H1 (cell line): Measurements from ENCODE around the gene ZNF304. TPM values are rescaled to one million over a fixed set of nuclear protein-coding genes. Genes with fewer than 3 reads are reported as not detected.

Experiments used
- CTCF ChIA-PET: fragments of 300-600 bp; sonication (Branson Sonifier 250); formaldehyde crosslinking; loops from one replicate; lab custom pipeline; 2021; ENCODE audit not compliant: partially characterized antibody; lab: Charles Lee
- POLR2A ChIA-PET: fragments of 300-600 bp; sonication (Branson Sonifier 250); formaldehyde crosslinking; loops from one replicate; lab custom pipeline; 2021; ENCODE audit warnings: inconsistent platforms; ENCODE audit not compliant: partially characterized antibody; lab: Charles Lee
- DNase-seq, 2 experiments: peaks; one replicate each; pipeline versions ENCODE4 v3.0.0 to v3.0.0-alpha.2; 2010 to 2022; ENCODE audit warnings: low spot score in 2 of 2, low read depth in 1 of 2, mixed read lengths in 1 of 2
- FAIRE-seq: peaks from 2 replicates; lab custom pipeline; 2011; peaks lifted over from hg19 to GRCh38; lab: Jason Lieb, UNC
- H2AFZ ChIP-seq: 2 replicates; pipeline ENCODE4 v1.8.1; 2012; ENCODE audit warnings: low read length, inconsistent platforms
- H2AK5ac ChIP-seq: 2 replicates; pipeline ENCODE4 v1.6.1; 2013; ENCODE audit warnings: low read depth, low read length
- H2BK120ac ChIP-seq: replicated peaks from 2 replicates; pipeline ENCODE3; 2013; ENCODE audit warnings: low read depth, low read length, inconsistent platforms
- H2BK12ac ChIP-seq: 2 replicates; pipeline ENCODE4 v1.6.1; 2013; ENCODE audit warnings: low read depth, low read length
- H2BK15ac ChIP-seq: 2 replicates; pipeline ENCODE4 v1.6.1; 2013; ENCODE audit warnings: low read length
- H2BK20ac ChIP-seq: 2 replicates; pipeline ENCODE4 v1.6.1; 2013; ENCODE audit warnings: low read length
- H2BK5ac ChIP-seq: 2 replicates; pipeline ENCODE4 v1.6.1; 2013; ENCODE audit warnings: low read depth, low read length
- H3K14ac ChIP-seq: 2 replicates; pipeline ENCODE4 v1.6.1; 2013; ENCODE audit warnings: inconsistent platforms; ENCODE audit not compliant: insufficient read length
- H3K18ac ChIP-seq: 2 replicates; pipeline ENCODE4 v1.6.1; 2013; ENCODE audit warnings: low read length; ENCODE audit errors: extremely low read depth
- H3K23ac ChIP-seq: 2 replicates; pipeline ENCODE4 v1.6.1; 2013; ENCODE audit warnings: inconsistent platforms; ENCODE audit not compliant: insufficient read length
- H3K23me2 ChIP-seq: 2 replicates; pipeline ENCODE4 v1.6.1; 2013; ENCODE audit warnings: low read depth, low read length
- H3K27ac ChIP-seq: 2 replicates; pipeline ENCODE4 v1.6.1; 2011; ENCODE audit warnings: low read depth, low read length, inconsistent platforms
- H3K27me3 ChIP-seq, 4 experiments: replicated peaks in 1 of 4; 1 replicate in 1 of 4; 2 replicates in 3 of 4; pipeline versions ENCODE4 v1.6.1 to v1.8.1; 2011 to 2013; ENCODE audit warnings: low read length in 3 of 4, mild to moderate bottlenecking in 3 of 4, inconsistent platforms in 2 of 4, mixed read lengths in 2 of 4, moderate library complexity in 1 of 4; ENCODE audit not compliant: control insufficient read depth in 3 of 4, insufficient read depth in 3 of 4; ENCODE audit errors: extremely low read depth in 1 of 4
- H3K36me3 ChIP-seq, 4 experiments: 2 replicates each; pipeline versions ENCODE4 v1.6.1 to v1.8.1; 2011 to 2013; ENCODE audit warnings: mild to moderate bottlenecking in 4 of 4, low read length in 3 of 4, moderate library complexity in 2 of 4, control low read depth in 1 of 4, inconsistent platforms in 1 of 4; ENCODE audit not compliant: insufficient read depth in 4 of 4, control insufficient read depth in 2 of 4
- H3K4ac ChIP-seq: replicated peaks from 2 replicates; pipeline ENCODE3; 2013; ENCODE audit warnings: low read length, low read depth, mixed read lengths, inconsistent platforms; ENCODE audit not compliant: insufficient read length
- H3K4me1 ChIP-seq, 4 experiments: replicated peaks in 1 of 4; 1 replicate in 1 of 4; 2 replicates in 3 of 4; pipeline versions ENCODE4 v1.6.1 to v1.8.1; 2011 to 2013; ENCODE audit warnings: low read length in 3 of 4, inconsistent platforms in 2 of 4, mixed read lengths in 1 of 4; ENCODE audit not compliant: insufficient read depth in 4 of 4, control insufficient read depth in 3 of 4
- H3K4me2 ChIP-seq, 2 experiments: 2 replicates each; pipeline versions ENCODE4 v1.6.1 to v1.8.1; 2011 to 2013; ENCODE audit warnings: low read depth in 2 of 2, low read length in 2 of 2, control low read depth in 1 of 2, inconsistent platforms in 1 of 2, mild to moderate bottlenecking in 1 of 2; ENCODE audit not compliant: insufficient read depth in 1 of 2
- H3K4me3 ChIP-seq, 4 experiments: fragments of 200-600, 300-600 bp in 1 of 4; sonication (generic), shearing (Covaris generic), sonication (Bioruptor Twin) in 1 of 4; 2 replicates each; pipeline versions ENCODE4 v1.5.1 to v1.8.1; 2011 to 2016; ENCODE audit warnings: low read length in 4 of 4, low read depth in 3 of 4, control low read depth in 2 of 4, inconsistent platforms in 2 of 4, mild to moderate bottlenecking in 2 of 4, mixed read lengths in 1 of 4, moderate library complexity in 1 of 4; ENCODE audit not compliant: insufficient read depth in 2 of 4; ENCODE audit errors: extremely low read depth in 1 of 4
- H3K56ac ChIP-seq: replicated peaks from 2 replicates; pipeline ENCODE3; 2013; ENCODE audit warnings: low read depth, mild to moderate bottlenecking, mixed read lengths, low read length, inconsistent platforms; ENCODE audit not compliant: insufficient read length
- H3K79me1 ChIP-seq: 2 replicates; pipeline ENCODE4 v1.6.1; 2013; ENCODE audit warnings: low read depth, low read length, control low read depth
- H3K79me2 ChIP-seq, 2 experiments: 2 replicates each; pipeline versions ENCODE4 v1.6.1 to v1.8.1; 2012 to 2013; ENCODE audit warnings: low read length in 2 of 2, mild to moderate bottlenecking in 2 of 2, inconsistent platforms in 1 of 2; ENCODE audit not compliant: insufficient read depth in 2 of 2, control insufficient read depth in 1 of 2
- H3K9ac ChIP-seq, 4 experiments: replicated peaks in 1 of 4; 1 replicate in 1 of 4; 2 replicates in 3 of 4; pipeline versions ENCODE4 v1.6.1 to v1.8.1; 2011 to 2013; ENCODE audit warnings: low read depth in 3 of 4, low read length in 3 of 4, control low read depth in 2 of 4, mild to moderate bottlenecking in 2 of 4, moderate library complexity in 2 of 4, inconsistent platforms in 1 of 4; ENCODE audit errors: extremely low read depth in 1 of 4
- H3K9me3 ChIP-seq, 2 experiments: 2 replicates each; pipeline versions ENCODE4 v1.6.1 to v1.8.1; 2012 to 2013; ENCODE audit warnings: mild to moderate bottlenecking in 2 of 2, moderate library complexity in 2 of 2, control low read depth in 1 of 2, inconsistent platforms in 1 of 2, low read depth in 1 of 2, low read length in 1 of 2, mixed read lengths in 1 of 2; ENCODE audit not compliant: insufficient read depth in 2 of 2
- H4K20me1 ChIP-seq, 2 experiments: replicated peaks in 1 of 2; 2 replicates each; pipeline versions ENCODE3 to v1.8.1; 2011 to 2013; ENCODE audit warnings: inconsistent platforms in 2 of 2, low read length in 2 of 2, mild to moderate bottlenecking in 1 of 2; ENCODE audit not compliant: insufficient read depth in 2 of 2, control insufficient read depth in 1 of 2
- H4K5ac ChIP-seq: 2 replicates; pipeline ENCODE4 v1.6.1; 2013; ENCODE audit warnings: low read length, low read depth, mixed read lengths, inconsistent platforms; ENCODE audit not compliant: insufficient read length
- H4K8ac ChIP-seq: 2 replicates; pipeline ENCODE4 v1.8.0; 2013; ENCODE audit warnings: mild to moderate bottlenecking, moderate library complexity, low read length, inconsistent platforms; ENCODE audit not compliant: insufficient read depth; ENCODE audit errors: extremely low read depth
- H4K91ac ChIP-seq: replicated peaks from 2 replicates; pipeline ENCODE3; 2013; ENCODE audit warnings: low read length, mixed read lengths, inconsistent platforms; ENCODE audit not compliant: insufficient read length
- ASH2L ChIP-seq: fragments of 200-600, 300-600 bp; sonication (generic); IDR thresholded peaks from one replicate; pipeline ENCODE4 v1.7.1; 2017; ENCODE audit warnings: low read length
- ATF2 ChIP-seq: IDR thresholded peaks from 2 replicates; pipeline ENCODE4 v1.6.1; 2012; ENCODE audit warnings: low read length, inconsistent platforms
- BACH1 ChIP-seq: IDR thresholded peaks from 2 replicates; pipeline ENCODE4 v1.6.1; 2012; ENCODE audit warnings: low read length, improper control_type of control experiment
- CBX5 ChIP-seq: fragments of 300-800, 300-1000 bp; sonication (generic); IDR thresholded peaks from 2 replicates; pipeline ENCODE4 v1.7.1; 2016; ENCODE audit warnings: antibody characterized with exemption, low read length, low read depth
- JUN ChIP-seq: IDR thresholded peaks from 2 replicates; pipeline ENCODE4 v1.6.1; 2011; ENCODE audit warnings: low read depth, mild to moderate bottlenecking, improper control_type of control experiment, low read length
- KDM5A ChIP-seq: fragments of 200-600 bp; IDR thresholded peaks from 2 replicates; pipeline ENCODE4 v1.7.1; 2012; ENCODE audit warnings: mild to moderate bottlenecking, low read length, inconsistent platforms, mixed read lengths
- SP2 ChIP-seq: IDR thresholded peaks from 2 replicates; pipeline ENCODE4 v1.6.1; 2012; ENCODE audit warnings: mild to moderate bottlenecking, low read length, inconsistent platforms
- TBP ChIP-seq: IDR thresholded peaks from 2 replicates; pipeline ENCODE4 v1.6.1; 2011; ENCODE audit warnings: low read depth, low read length, improper control_type of control experiment
- YY1 ChIP-seq: IDR thresholded peaks from 2 replicates; pipeline ENCODE4 v1.6.1; 2011; ENCODE audit warnings: low read depth, mild to moderate bottlenecking, low read length
- WGBS, 2 experiments: shearing (Covaris generic) in 1 of 2; methylation state at CpG; one replicate each; pipeline versions ENCODE4 v1.1.6 to v1.1.7; 2013 to 2015; ENCODE audit warnings: low lambda C conversion rate in 2 of 2, mixed read lengths in 2 of 2, inconsistent platforms in 1 of 2, low coverage in 1 of 2, missing lambda C conversion rate in 1 of 2; ENCODE audit not compliant: insufficient replicate concordance in 2 of 2, insufficient coverage in 1 of 2, insufficient read length in 1 of 2; ENCODE audit errors: extremely low coverage in 1 of 2, missing lambda C conversion rate in 1 of 2; 5-methylcytosine and 5-hydroxymethylcytosine counted together
- polyA plus RNA-seq, 7 experiments: library from polyadenylated mRNA; depleted of rRNA in 3 of 7; stranded (reverse) in 5 of 7; unstranded in 2 of 7; fragments of >200 nt in 5 of 7; fragments of 200-250 nt in 2 of 7; gene quantifications; 1 replicate in 5 of 7; 2 replicates in 1 of 7; 4 replicates in 1 of 7; pipeline versions ENCODE4 v1.2.1 to v1.2.3, GENCODE V29; 2011 to 2013; ENCODE audit warnings: missing spikeins in 2 of 7, mixed read lengths in 2 of 7
- total RNA-seq: library from RNA; stranded (reverse); fragmentation: NEBNext Ultra II Directional; extraction: Animal tissue kit (Norgen Biotek cat#: 25700); gene quantifications from 2 replicates; pipeline ENCODE4 v1.2.1, GENCODE V29; 2021

ZNF304 gene
- total and polyA plus RNA-seq, 2 of the 8 experiments (the other 6 are each of a cell fraction or from before 2014, with no cell fraction given): 4.3 to 10.5 TPM

GRCh38 chr19:57320180-57321084 is 30.6 kb upstream of the ZNF304 start, which contains the start of gene ZNF543:
Gene ZNF543 (plus strand): TSS chr19:57320472. CDS start chr19:57320854, 382 bp downstream.
- no peak within 1 kb of the TSS for H2AK5ac ChIP-seq
- CTCF ChIA-PET: interaction anchor here (1.5 kb wide), 1 partner anchor 11 kb away, joined by 3 read pairs; no protein-coding TSS in a partner anchor
- H3K14ac ChIP-seq: no peak within 1 kb of the TSS
- peak within 1 kb of the TSS; percentile 81 to 83 (median 82) for H3K9ac ChIP-seq
- H2BK12ac ChIP-seq: no peak within 1 kb of the TSS
- H4K91ac ChIP-seq: no peak within 1 kb of the TSS
- no peaks in the 10 kb centered on the region for H3K9me3 ChIP-seq
- H3K4me3 ChIP-seq: peak within 1 kb of the TSS; percentile 81 to 90 (median 87)
- peaks cover 0 to 2% (median under 1%) of the 10 kb centered on the region in 4 experiments; a peak in 3 of 7 replicates for H3K4me1 ChIP-seq
- peak within 1 kb of the TSS; percentile 87 to 89 for H3K4me2 ChIP-seq
- WGBS, 2 experiments: 2% methylated on average over 66 of the region's 71 CpGs; no CpG with 5 or more reads in 1 of the 2 experiments
- no peak within 1 kb of the TSS for H3K4ac ChIP-seq
- FAIRE-seq (peak; percentile 66), DNase-seq (peak; percentile 80 to 96)
- POLR2A ChIA-PET: interaction anchor here (0.8 to 1.6 kb wide), 6 partner anchors 9 to 111 kb away, joined by 3 to 5 read pairs (median 4); no protein-coding TSS in a partner anchor
- H3K23ac ChIP-seq: no peak within 1 kb of the TSS
- H4K20me1 ChIP-seq: peaks cover 0 to 7% of the 10 kb centered on the region in 2 experiments
- no peak within 1 kb of the TSS; the same call in 1 of the 2 replicates for H2BK5ac ChIP-seq
- peaks cover 12% of the 10 kb centered on the region for H3K79me1 ChIP-seq
- H3K36me3 ChIP-seq: peaks cover 5 to 18% (median 13%) of the 10 kb centered on the region in 4 experiments; a peak in 6 of 8 replicates
- H2AFZ ChIP-seq: peak within 1 kb of the TSS; percentile 22; the same call in 1 of the 2 replicates
- H4K5ac ChIP-seq: peak within 1 kb of the TSS; percentile 58
- no peaks in the 10 kb centered on the region; a peak in 3 of 7 replicates for H3K27me3 ChIP-seq
- H3K18ac ChIP-seq: no peak within 1 kb of the TSS
- no peak within 1 kb of the TSS for H3K56ac ChIP-seq
- H2BK15ac ChIP-seq: no peak within 1 kb of the TSS
- no peak within 1 kb of the TSS for H2BK20ac ChIP-seq
- H3K23me2 ChIP-seq: peaks cover 7% of the 10 kb centered on the region
- H3K27ac ChIP-seq: peak within 1 kb of the TSS; percentile 78
- H3K79me2 ChIP-seq: peaks cover 11 to 29% of the 10 kb centered on the region in 2 experiments
- H4K8ac ChIP-seq: peak within 1 kb of the TSS; percentile 90; the same call in 1 of the 2 replicates
- no peak within 1 kb of the TSS for H2BK120ac ChIP-seq
- TF ChIP-seq CBX5 (no peak), KDM5A (peak; percentile 53; the same call in 1 of the 2 replicates), JUN (peak; percentile 68; the same call in 1 of the 2 replicates), ASH2L (peak; percentile 68), YY1 (peak; percentile 74; the same call in 1 of the 2 replicates), ATF2 (peak; percentile 39; the same call in 1 of the 2 replicates), BACH1 (no peak), TBP (peak; percentile 72; the same call in 1 of the 2 replicates), SP2 (peak; percentile 24; the same call in 1 of the 2 replicates)
